Smooth muscle cell of bladder (primary cell): Measurements from ENCODE around the gene VCY. TPM values are rescaled to one million over a fixed set of nuclear protein-coding genes. Genes with fewer than 3 reads are reported as not detected.

Experiments
- total RNA-seq: library from RNA; depleted of rRNA; stranded (reverse); fragments of >200 nt; gene quantifications from 2 replicates; pipeline ENCODE4 v1.2.3, GENCODE V29; 2014

The VCY gene
- not detected in 2 replicates for total RNA-seq

DNA sequence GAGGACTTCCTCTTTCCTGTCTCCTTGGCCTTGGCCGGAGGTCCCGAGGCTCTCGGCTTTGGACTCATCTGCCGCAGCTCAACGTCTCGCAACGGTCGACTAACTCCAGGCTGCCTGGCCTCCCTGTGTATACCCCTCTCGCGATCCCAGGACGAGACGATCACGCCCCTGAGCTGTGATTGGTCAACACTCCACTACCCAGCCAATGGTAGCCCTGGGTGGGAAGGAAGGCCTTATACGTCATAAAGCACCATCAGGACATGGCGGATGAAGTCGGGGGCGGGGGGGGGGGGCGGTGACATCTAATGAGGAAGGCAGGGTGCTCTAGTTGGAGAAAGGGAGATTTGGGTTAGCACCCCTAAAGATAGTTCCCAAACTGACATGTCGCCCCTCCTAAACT is at the start of gene VCY:
Gene VCY (minus strand): TSS at position 101 of the 400 bp plus-strand sequence. CDS start 33 bp downstream, at position 68.

Other genes starting within 250 kb of the VCY start
- gene VCY1B, start 69.8 kb upstream of the VCY start, total RNA-seq, result not detected in 2 replicates